Activated naive CD4-positive, alpha-beta T cell treated with anti-CD3 and anti-CD28 coated beads, Interleukin-2, amount 10 ng/mL, durations not matched to agents 5 hours and 36 hours (primary cell): ENCODE results near the gene DNAJC1. TPM values are rescaled to one million over a fixed set of nuclear protein-coding genes. Genes with fewer than 3 reads are reported as not detected.

Experiments
- total RNA-seq, 2 experiments: library from RNA; stranded (reverse); gene quantifications; one replicate each; pipeline ENCODE4 v1.2.3, GENCODE V29; 2021

Gene DNAJC1
- total RNA-seq: 10 to 100 TPM; 28.1 to 28.5 TPM

GRCh38 chr10:22003177-22003963 is at the start of gene DNAJC1:
Gene DNAJC1, minus strand, starts transcription at chr10:22003730. Its CDS starts 296 bp downstream, at chr10:22003434.

Other genes starting within 250 kb of the DNAJC1 start
- not detected for gene EBLN1, start 214.3 kb upstream of the DNAJC1 start, total RNA-seq